HG03060 (cell line): Measurements from ENCODE around the gene GBE1.
"Not testable (repeated sequence)": the region's sequence is repeated elsewhere in the genome, so short reads cannot be mapped to it uniquely, and the experiment has no call there.

Experiments used
- ATAC-seq: cut with Tn5 transposase; IDR thresholded peaks from one replicate; pipeline ENCODE4 v1.9.1; 2021; ENCODE audit warnings: low read depth, moderate number of reproducible peaks; ENCODE audit not compliant: unreplicated experiment

GBE1 gene

DNA sequence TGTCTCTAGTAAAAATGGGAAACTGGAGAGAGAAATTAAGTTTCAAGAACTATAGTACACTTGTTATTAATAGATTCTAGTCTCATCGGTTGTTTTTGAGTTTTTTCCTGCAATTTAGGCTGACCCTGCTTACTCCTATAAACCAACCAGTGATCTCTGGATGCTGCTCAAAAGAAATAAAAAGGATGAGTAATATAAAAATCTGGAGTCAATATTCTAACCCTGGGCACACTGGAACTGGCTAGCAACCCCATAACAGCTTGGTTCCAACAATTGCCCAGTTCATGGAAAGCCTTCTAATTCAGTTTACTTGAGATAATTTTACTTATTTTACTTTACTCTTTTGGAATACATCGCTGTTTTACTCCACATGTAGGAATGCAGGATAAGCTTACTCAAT, 211.6 kb downstream of the GBE1 start:
- ATAC-seq: no peak

DNA sequence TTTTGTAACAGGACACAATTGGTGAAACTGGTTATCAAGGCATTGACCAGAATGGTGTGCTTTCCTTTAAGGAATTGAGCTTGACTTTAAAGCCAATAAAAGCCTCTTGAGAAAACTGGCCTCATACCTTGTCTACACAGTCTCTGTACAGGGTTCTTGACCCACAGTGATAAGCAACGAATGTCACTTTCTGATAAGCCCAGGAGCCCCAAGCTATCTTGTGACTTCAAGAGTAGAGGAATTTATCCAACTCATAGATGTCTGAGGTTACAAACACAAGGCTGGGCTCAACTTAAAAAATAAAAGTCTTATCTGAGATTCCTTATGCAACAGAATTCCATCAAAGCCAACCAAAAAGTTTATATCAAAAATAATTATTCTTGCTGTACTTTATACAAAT, 212.1 kb downstream of the GBE1 start:
- no peak for ATAC-seq

DNA sequence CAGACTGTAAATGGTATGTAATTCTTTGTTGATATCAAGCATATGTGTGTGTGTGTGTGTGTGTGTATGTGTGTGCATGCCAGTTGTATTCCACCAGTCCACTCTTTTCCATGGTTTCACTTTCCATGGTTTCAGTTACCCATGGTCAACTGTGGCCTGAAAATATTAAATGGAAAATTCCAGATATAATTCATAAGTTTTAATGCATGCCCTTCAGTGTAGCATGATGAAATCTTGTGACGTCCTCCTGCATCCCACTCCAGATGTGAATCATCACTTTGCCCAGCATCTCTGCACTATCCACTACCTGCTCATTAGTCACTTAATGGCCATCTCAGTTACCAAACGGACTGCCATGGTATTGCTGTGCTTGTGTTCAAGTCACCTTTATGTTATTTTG, 215.9 kb downstream of the GBE1 start:
- ATAC-seq: no peak

DNA sequence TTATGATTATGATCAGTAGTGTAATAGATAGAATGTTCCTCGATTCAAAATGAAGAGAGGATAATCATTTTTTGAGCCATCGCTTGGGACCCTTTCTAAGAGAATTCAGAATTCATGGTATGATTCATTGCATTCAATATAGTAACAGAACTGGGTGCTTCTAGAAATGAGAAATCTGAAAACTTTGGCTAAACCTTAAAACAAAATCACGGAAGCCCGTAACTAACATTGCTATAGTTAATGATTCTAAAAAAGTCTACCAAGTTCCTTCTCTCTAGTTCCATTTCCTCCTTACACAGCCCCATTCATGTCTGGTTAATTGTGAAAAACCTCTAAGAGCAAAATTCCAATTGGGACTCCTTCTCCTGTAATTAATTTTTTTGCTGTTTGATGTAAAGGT, 217.1 kb downstream of the GBE1 start:
- no peak for ATAC-seq

DNA sequence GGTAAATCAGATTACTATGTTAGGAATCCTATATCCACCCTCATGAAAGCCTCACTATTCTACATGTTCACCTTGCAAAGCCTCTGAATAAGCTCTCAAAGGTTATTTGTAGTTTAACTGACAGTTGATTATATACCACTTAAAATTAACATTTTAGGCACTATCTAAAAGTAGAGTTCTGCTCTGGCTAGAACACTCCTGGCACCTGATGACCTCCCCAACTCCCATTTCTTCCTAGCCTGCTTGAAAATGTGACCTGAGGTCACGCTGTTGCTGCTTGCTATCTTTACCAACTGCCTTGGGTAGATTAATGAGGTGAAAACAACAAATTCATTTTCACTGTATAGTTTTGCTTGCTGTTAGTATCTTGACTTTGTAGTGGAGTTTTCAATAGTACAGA, 220.7 kb downstream of the GBE1 start:
- no peak for ATAC-seq

DNA sequence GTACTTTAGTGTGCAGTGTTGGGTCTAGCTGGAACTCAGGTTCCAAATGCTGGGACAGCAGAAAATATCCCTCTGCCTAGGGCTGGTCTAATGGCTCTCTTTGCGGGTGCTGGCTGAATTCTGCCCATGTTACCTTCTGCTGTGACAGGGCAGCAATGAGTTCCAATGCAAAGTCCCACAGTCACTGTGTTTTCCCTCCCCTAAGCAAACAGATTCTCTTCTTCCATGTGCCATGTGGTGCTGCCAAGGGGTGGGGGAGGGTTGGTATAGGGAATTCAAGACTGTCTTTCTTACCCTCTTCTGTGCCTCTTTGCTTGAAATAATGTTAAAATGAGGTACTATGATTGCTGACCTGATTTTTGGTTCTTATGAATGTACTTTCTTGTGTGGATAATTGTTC, 229.6 kb downstream of the GBE1 start:
- ATAC-seq: no peak

DNA sequence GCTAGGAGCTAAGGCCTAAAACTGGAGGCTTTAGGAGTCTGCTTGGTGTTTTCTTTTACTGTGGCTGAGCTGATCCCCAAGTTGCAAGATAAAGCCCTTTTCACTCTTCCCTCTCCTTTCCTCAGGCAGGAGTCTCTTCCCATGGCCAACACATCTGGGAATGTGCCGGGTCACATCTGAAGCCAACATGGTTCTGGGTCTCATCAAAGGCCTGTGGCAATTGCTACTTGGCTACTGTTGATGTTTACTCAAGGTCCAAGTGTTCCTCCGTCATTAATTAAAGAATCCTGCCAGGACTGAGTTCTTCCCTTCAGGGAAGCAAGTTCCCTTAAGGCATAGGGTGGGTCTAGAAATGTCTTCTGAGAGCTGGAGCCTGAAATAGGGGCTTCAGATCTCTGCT, 230.2 kb downstream of the GBE1 start:
- no peak for ATAC-seq

DNA sequence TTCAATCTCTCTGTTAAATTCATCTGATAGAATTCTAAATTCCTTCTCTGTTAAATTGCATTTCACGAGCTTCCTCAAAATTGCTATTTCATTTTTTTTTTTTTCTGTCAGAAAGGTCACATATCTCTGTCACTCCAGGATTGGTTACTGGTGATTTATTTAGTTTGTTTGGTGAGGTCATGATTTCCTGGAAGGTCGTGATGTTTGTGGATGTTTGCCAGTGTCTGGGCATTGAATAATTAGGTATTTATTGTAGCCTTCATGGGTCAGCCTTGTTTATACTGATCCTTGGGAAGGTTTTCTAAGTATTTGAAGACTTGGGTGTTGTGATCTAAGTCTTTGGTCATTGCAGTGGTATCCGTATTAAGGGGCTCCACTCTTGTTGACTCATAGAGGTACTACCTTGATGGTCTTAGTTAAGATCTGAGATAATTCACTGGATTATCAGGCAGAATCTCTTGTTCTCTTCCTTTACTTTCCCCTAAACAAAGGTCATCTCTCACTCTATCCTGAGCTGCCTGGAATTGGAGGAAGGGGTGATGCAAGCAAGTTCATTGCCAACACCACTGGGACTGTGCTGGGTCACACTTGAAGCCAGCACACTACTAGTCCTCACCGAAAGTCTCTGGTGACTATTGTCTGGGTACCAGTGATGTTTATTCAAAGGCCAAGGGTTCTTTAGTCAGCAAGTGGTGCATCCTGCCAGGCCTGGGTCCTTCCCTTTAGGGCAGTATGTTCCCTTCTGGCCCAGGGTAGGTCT, 231.1 kb downstream of the GBE1 start:
- no peak for ATAC-seq

DNA sequence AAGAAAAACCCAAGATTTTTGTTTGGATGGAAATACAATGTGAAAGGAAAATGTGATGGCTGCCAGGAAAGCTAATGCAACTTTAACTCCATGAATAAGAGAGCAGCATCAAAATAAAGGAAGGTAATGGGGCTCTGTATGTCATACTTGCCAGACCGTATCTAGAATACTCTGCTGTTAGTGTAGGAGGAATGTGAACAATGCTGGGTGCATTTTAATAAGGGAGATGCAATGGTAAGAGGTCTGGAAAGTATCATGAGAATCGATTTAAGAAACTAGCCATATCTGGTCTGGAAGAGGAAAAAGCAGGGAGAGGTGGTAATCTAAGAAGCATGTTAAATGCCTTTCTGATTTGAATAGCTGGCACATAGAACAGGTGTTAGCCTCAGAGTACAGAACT, 239.6 kb downstream of the GBE1 start:
- ATAC-seq: no peak

DNA sequence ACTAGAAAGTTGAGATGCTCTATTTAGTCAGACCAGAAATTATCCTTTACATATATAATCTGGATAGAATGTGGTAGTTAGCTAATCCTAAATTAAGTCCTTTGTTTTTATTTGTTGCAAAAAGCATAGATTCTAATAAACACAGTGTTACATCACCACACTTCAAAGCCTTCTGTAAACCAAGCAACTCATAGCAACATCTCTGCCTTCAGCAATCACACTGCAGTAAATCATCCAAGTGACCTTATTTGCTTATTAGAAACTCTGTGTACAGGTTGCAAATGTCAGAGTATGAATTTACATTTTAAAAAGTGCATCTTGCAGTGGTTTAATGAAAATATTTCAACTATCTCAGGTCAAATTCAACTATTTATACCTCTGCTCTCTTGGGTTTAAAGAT, 242.5 kb downstream of the GBE1 start:
- ATAC-seq: no peak

DNA sequence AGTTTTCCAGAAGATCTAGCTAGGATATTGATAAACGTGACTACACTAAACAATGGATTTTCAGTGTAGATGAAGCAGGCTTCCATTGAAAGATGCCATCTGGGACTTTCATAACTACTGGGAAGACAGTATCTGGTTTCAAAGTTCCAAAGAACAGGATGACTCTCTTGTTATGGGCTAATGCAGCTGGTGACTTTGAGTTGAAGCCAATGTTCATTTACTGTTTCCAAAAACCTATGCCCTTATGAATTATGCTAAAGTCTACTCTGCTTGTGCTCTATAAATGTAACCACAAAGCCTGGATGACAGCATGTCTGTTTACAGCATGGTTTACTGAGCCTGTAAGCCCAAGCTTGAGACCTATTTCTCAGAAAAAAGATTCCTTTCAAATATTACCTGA, 245.4 kb downstream of the GBE1 start:
- no peak for ATAC-seq

DNA sequence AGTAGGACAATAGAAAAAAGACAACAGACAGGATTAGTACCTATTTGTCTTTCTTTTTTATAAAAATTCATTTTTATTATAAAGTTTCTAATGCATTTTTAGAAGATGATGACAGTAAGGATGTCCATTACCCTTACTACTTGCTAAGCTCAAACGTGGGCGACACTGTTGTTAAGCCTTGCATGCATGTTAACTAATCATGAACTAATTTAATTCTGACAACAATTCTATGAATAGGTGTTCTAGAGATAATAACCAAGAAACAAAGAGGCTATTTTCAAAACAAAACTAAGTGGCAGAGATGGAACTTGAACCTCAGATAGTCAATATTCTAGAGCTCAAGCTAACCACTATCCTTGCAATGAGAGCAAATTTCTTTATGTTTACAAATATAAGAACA, 247.9 kb downstream of the GBE1 start:
- ATAC-seq: no peak

DNA sequence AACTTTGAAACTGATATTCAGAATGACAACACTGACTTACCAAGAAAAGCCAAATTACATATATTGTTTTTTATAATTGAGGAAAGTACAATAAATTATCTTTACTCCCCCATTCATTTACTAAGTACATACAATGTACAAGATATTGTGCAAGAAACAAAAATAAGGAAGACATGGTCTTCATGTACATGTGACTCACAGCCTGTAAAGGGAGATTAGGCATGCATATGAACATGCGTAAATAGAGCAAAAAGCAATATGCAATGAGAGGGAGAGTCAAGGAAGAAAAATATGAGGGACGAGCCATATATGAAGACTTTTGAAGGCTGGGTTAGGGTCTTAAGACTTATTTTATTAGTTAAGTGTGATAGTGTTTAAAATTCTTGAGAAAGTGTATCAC, 258.4 kb downstream of the GBE1 start:
- no peak for ATAC-seq

DNA sequence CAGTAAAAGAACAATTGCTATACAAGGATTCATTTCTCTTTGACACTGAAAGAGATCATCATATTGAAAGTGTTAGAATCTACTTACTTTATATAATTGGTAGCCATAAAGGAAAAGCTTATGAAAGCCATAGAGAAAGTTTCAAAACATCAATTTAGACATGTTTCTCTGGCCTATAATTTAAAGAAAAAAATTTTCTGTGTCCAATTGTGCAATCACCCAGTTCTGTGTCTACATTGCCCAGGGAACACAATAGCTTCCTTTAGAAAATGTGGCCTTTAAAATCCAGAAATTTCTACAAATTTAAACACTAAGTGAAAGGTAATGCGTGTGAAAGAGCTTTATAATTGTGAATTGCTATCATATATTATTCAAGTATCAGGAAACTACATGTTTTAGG, 259.2 kb downstream of the GBE1 start:
- no peak for ATAC-seq

DNA sequence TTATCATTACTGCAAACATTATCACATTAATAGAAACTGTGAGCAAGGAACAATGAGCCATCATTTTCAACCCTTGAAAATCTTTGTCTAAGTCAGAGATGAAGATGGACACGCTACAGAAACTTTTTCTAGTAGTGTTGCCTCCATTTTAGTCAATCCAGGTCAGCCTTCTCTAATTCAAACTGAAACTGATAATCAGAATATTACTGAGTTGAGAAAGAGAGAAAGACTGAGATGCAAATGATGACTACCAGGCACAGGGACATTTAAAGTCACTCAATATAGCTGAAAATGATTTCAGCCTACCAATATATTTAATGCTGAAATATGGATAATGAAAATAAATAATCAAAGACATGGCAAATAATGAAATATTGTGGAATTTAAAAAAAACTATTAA, 261.4 kb downstream of the GBE1 start:
- peak; percentile 65 for ATAC-seq

DNA sequence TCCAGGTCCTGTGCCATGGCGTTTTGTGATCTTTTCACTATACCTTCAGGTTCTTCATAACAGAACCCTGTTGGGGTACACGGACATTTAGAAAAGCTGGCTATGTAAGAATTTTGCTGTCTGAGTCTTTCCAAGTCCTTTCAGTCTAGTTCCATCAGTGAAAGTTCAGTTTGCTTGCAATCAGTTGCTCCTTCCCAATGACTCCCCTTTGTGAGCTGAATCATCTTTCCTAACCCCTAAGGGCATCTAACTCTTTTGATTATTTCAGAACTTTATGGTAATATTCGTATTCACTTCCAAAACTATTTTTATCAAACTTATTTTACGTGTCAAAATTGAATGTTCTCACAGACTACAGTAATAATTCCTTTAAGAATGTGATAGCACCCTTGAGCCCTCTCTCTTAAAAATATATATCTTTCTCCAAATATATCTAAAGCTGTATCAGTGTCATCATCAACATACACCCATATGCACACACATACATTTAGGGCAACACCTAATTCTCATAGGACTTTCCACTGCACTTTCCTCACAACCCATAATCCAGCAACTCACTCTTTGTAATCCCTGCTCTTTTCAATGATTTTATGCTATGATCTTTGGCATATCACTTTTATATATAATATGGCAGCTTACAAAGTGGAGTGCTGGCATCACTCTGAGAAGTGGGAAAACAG, 263.7 kb downstream of the GBE1 start:
- no peak for ATAC-seq

DNA sequence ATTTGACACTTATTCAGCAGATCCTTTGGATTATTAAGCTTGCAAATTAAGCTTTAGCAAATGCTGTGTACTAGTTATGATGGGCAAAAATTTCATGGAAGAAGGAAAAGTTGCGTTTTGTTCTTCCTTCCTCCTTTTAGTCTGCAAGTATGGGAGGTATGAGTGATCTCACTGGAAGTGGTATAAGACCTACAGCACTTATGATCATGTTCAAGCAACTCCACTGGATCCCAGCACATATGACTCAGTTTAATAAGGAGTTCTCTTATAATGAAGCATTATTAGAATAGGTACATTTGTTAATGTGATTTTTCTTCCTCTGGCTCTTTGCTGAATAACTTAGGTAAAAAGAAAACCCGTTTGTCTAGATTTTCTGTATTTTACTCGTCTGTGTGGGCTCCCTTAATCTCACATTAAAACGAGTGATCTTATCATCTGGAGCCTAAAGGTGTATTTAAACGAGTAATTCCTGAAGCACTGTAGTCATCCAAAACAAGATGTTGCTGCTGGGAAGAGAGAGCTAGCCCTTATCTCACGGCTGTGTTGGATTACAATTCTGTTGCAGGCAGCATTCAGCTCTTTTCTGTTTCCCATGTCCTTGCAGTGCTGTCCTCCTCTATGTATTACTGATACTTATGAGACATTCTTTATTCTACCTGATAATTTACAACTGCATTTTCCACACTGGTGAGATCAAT, 264.9 kb downstream of the GBE1 start:
- ATAC-seq: no peak

DNA sequence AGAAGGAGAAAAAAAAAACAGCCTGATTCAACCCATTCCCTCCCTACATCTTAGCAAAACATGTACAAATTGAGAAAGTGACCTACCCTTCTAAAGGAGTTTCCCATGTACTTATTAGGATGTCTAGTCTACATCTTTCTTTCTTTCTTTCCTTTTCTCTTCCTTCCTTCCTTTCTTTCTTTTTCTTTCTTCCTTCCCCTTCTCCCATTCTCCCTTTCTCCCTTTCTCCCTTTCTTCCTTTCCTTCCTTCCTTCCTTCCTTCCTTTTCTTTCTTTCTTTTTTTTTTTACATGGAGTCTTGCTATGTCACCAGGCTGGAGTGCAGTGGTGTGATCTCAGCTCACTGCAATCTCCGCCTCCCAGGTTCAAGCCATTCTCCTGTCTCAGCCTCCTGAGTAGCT, 269.0 kb downstream of the GBE1 start:
- not testable (repeated sequence) for ATAC-seq

DNA sequence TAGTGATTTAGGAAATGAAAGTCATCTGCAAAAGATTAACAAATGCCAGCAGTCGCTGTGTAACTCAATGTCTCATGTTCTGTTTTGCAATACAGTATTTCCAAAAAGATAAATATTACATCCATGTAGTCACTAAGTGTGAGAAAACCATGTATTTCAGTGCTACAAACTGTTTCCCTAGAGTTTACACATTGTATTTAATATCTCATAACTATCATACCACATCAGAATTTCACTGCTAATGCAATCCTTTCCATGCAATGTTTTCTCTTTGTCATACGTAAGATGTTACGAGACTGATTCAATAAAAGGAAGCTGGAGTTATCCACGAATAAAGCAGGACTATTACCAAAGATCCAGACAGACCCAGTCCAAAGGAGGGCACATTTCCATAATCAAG, 269.4 kb downstream of the GBE1 start:
- no peak for ATAC-seq

DNA sequence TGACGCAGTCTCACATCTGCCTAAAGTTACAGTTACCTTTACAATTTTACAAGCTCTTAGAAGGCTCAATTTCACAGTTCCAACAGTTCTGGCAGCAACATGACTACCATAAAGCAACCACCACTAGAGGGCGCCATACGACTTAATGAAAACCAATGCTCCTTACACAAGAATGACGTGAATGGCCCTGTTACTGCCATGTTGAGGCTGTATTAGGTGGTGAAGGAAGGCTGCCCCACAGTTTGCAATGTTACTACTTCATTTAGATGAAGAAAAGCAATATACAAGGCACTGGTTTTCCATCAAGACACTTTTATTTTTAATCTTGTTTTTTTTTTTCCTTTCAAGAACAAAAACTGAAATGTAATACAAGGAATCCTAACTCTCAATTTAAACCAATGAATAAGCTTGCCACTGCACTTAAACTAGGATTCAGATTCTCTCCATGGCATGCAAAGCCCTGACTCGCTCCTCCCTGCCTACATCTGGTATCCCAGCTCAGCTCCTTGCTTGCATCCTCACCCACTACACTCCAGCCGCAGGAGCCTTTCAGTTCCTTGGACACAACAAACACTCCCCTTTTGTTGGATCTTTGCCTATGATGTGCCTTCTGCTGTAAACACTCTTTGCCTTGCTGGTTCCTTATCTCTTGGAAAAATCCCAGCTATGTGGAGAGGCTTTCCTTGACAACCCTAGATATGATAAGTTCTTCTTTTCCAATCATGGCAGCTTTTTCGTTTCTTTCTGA, 270.7 kb downstream of the GBE1 start:
- peak; percentile 86 for ATAC-seq

DNA sequence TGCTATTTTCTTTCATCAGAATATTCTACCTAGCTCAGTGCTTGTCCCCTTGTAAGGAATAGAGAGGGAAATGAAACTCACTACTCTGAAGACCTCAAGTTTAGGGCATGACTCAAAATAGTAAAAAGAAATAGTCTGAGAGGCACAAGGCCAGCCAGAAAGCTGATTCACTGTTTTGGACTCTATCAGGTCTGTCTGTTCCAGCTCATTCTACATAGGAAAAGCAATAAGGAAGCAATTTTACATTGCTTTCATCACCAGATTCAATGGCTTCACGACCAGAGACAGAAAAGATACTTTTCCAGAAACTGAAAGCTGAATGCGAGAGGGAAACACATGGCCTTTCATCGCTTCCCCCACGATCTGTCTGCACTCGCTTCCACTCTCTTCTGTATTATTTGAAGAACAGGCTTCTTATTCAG, 276.0 kb downstream of the GBE1 start:
- ATAC-seq: peak; percentile 99
